Measurements from ENCODE around the gene RAB3C.

The RAB3C gene

DNA sequence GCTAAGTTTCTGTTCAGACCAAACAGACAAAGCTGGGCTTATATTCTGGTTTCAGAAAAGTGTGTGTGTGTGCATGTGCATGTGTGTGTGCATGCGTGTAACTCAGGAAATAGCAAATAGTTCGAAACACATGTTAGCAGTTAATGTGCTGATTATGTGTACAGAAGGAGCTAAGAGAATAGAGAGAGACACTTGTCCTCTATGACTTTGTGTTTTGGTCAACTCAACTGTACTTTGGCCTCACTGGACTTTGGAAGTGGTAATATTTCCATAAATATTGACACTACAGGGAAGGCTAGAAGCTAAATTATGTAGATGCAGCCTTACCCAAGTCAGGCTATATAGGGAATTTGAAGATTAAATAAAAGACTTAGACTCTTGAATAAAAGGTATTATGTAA lies 155.5 kb downstream of the RAB3C start:
- ChIA-PET POLR2A (no interaction called here), CTCF (no interaction called here)
- no peak for DNase-seq (ENCODE audit: extremely low spot score)
- TF ChIP-seq CTBP1 (IDR thresholded peaks at IDR 0.05; ENCODE audit: borderline replicate concordance) (no peak), SP1 (IDR thresholded peaks at IDR 0.05) (no peak), FOXA1 (IDR thresholded peaks at IDR 0.05) (no peak), ELF4 (IDR thresholded peaks at IDR 0.05) (no peak), ZNF384 (IDR thresholded peaks at IDR 0.05) (no peak), NFRKB (IDR thresholded peaks at IDR 0.05) (no peak), BHLHE40 (IDR thresholded peaks at IDR 0.05; ENCODE audit: borderline replicate concordance) (no peak), HDGF (IDR thresholded peaks at IDR 0.05; ENCODE audit: borderline replicate concordance) (no peak), ARNT (IDR thresholded peaks at IDR 0.05) (no peak)
- TF ChIP-seq, protein P1, sequence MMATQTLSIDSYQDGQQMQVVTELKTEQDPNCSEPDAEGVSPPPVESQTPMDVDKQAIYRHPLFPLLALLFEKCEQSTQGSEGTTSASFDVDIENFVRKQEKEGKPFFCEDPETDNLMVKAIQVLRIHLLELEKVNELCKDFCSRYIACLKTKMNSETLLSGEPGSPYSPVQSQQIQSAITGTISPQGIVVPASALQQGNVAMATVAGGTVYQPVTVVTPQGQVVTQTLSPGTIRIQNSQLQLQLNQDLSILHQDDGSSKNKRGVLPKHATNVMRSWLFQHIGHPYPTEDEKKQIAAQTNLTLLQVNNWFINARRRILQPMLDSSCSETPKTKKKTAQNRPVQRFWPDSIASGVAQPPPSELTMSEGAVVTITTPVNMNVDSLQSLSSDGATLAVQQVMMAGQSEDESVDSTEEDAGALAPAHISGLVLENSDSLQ (IDR thresholded peaks at IDR 0.05) = no peak

DNA sequence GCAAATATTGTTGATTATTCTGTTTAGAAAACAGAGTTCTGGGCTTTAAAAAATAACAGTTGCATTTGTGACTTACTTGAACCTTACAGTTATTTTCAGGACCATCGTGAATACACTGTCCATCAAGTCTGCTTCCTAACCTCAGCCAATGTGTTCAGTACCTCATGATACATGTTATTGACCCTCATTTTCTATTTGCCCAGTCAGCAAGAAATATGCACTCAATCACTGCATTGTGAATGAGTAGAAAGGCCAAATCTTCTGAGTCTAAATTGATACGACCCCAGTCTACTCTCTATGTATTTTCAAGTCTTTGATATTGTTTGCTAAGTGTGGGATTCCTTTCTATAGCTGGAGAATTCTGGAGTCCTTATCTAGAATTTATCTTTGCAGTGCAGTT lies 156.2 kb downstream of the RAB3C start:
- DNase-seq (ENCODE audit: extremely low spot score) = no peak
- ChIA-PET POLR2A (no interaction called here), CTCF (no interaction called here)
- no peak for TF ChIP-seq ELF4 (IDR thresholded peaks at IDR 0.05)
- TF ChIP-seq ZNF384 (IDR thresholded peaks at IDR 0.05) = no peak
- no peak for TF ChIP-seq TARDBP (IDR thresholded peaks at IDR 0.05)
- no peak for TF ChIP-seq SP1 (IDR thresholded peaks at IDR 0.05)

DNA sequence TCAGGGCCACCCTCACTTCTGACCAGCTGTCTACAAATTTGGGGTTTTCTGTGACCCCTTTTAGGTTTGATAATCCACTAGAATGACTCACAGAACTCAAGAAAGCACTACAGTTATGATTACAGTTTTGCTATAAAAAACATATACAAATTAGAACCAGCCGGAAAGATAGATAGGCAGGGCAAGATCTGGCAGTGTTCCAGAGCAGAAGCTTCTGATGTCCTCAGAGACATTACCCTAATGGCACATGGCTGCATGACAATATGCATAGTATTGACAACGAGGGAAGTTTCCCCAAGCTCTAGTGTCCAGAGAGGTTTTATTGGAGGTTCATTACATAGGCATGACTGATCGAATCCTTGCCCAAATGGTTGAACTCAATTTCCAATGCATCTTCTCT lies 158.1 kb downstream of the RAB3C start:
- DNase-seq (ENCODE audit: extremely low spot score) = no peak
- ChIA-PET POLR2A (no interaction called here), CTCF (no interaction called here)

DNA sequence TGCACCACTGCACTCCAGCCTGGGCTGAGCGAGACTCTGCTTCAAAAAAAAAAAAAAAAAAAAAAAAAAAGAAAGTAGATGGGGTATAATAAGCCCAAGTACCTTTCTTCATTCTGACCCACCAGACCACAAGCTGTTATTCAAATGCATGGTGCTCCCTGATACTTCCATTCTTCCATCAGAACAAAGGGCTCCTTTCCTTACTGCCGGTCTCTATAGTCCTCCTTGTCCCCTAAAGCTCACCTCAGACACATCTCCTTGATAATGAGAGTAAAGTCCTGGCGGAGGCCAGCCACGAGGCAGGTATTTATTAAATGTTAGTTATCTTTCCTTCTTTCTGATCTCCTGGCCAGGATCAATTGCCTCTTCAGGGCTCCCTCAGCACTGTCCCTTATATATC lies 162.5 kb downstream of the RAB3C start:
- DNase-seq (ENCODE audit: extremely low spot score) = no peak
- CTCF ChIA-PET = interaction anchor here (1.1 kb wide), 1 partner anchor 105 kb away, joined by 3 read pairs; no protein-coding TSS in a partner anchor
- POLR2A ChIA-PET = no interaction called here
- TF ChIP-seq HDGF (IDR thresholded peaks at IDR 0.05; ENCODE audit: borderline replicate concordance) (no peak), TARDBP (IDR thresholded peaks at IDR 0.05) (no peak)
- TF ChIP-seq, protein P1 (IDR thresholded peaks at IDR 0.05) = no peak

More for the DNA sequence above, 158.1 kb downstream of the RAB3C start:
- TF ChIP-seq ARNT (IDR thresholded peaks at IDR 0.05) = no peak
- TF ChIP-seq L3MBTL2 (conservative IDR thresholded peaks at IDR 0.05) = no peak
- no peak for TF ChIP-seq HDGF (IDR thresholded peaks at IDR 0.05; ENCODE audit: borderline replicate concordance)
- TF ChIP-seq FOXK2 (IDR thresholded peaks at IDR 0.05) = no peak
- no peak for TF ChIP-seq SP1 (IDR thresholded peaks at IDR 0.05)
- no peak for TF ChIP-seq NFRKB (IDR thresholded peaks at IDR 0.05)
- TF ChIP-seq FOXM1 (IDR thresholded peaks at IDR 0.05; ENCODE audit: borderline replicate concordance) = no peak
- no peak for TF ChIP-seq FOXA1 (IDR thresholded peaks at IDR 0.05)
- TF ChIP-seq ZNF384 (IDR thresholded peaks at IDR 0.05) = no peak

DNA sequence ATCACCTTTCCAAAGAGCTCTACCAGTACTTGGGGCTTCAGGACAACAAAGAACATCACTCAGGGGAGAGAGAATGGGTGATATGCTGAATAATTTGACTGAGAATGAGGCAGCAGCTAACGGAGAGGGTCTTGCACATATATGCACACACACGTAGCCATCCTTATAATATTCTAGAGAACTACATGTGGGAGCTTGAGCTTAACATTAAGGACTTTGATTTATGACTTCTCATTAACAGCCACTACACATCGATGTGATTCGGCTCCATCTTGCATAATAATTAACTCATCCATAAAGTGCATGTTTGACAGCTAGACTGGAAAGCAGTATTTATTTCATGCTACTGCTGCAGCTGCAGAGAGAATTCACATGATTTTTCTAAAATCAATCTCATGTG lies 163.4 kb downstream of the RAB3C start:
- no peak for TF ChIP-seq LEF1 (IDR thresholded peaks at IDR 0.05; ENCODE audit: borderline replicate concordance)
- no peak for TF ChIP-seq ARNT (IDR thresholded peaks at IDR 0.05)
- TF ChIP-seq SP1 (IDR thresholded peaks at IDR 0.05) = no peak
- no peak for TF ChIP-seq ELF4 (IDR thresholded peaks at IDR 0.05)
- no peak for TF ChIP-seq NFRKB (IDR thresholded peaks at IDR 0.05)
- no peak for TF ChIP-seq SUZ12 (IDR thresholded peaks at IDR 0.05)
- TF ChIP-seq HDGF (IDR thresholded peaks at IDR 0.05; ENCODE audit: borderline replicate concordance) = no peak
- no peak for TF ChIP-seq L3MBTL2 (conservative IDR thresholded peaks at IDR 0.05)
- TF ChIP-seq CTBP1 (IDR thresholded peaks at IDR 0.05; ENCODE audit: borderline replicate concordance) = no peak
- no peak for TF ChIP-seq FOXK2 (IDR thresholded peaks at IDR 0.05)
- TF ChIP-seq, protein P1 (IDR thresholded peaks at IDR 0.05) = no peak
- no peak for TF ChIP-seq TARDBP (IDR thresholded peaks at IDR 0.05)
- TF ChIP-seq FOXA1 (IDR thresholded peaks at IDR 0.05) = no peak
- no peak for TF ChIP-seq BHLHE40 (IDR thresholded peaks at IDR 0.05; ENCODE audit: borderline replicate concordance)
- no peak for TF ChIP-seq FOXM1 (IDR thresholded peaks at IDR 0.05; ENCODE audit: borderline replicate concordance)
- no peak for TF ChIP-seq ZNF384 (IDR thresholded peaks at IDR 0.05)
- DNase-seq (ENCODE audit: extremely low spot score) = no peak
- ChIA-PET POLR2A (no interaction called here), CTCF (interaction anchor here (1.1 kb wide), 1 partner anchor 104 kb away, joined by 3 read pairs; no protein-coding TSS in a partner anchor)

DNA sequence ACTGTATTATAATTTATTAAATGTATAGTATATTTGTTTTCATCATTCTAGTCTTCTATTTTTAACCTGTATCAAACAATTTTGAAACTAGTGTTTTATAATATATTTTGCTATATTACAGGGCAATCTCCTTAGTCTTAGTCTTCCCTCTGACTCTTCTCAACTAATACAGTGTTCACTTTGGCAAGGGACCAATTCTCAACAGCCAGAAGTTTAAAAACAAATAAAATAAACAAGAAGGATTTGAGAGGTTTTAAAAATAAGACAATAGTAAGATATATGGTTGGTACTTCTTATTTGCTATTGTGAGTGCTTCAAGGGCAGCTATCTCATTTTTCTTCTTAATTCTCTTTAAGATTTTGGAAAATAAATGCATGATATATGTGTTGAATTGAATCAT lies 167.2 kb downstream of the RAB3C start:
- DNase-seq (ENCODE audit: extremely low spot score) = no peak
- ChIA-PET CTCF (no interaction called here), POLR2A (no interaction called here)
- TF ChIP-seq BHLHE40 (IDR thresholded peaks at IDR 0.05; ENCODE audit: borderline replicate concordance) = no peak
- TF ChIP-seq NFRKB (IDR thresholded peaks at IDR 0.05) = no peak
- no peak for TF ChIP-seq LEF1 (IDR thresholded peaks at IDR 0.05; ENCODE audit: borderline replicate concordance)
- TF ChIP-seq FOXA1 (IDR thresholded peaks at IDR 0.05) = no peak
- no peak for TF ChIP-seq ELF4 (IDR thresholded peaks at IDR 0.05)
- TF ChIP-seq SP1 (IDR thresholded peaks at IDR 0.05) = no peak
- no peak for TF ChIP-seq TARDBP (IDR thresholded peaks at IDR 0.05)
- TF ChIP-seq, protein P1 (IDR thresholded peaks at IDR 0.05) = no peak
- no peak for TF ChIP-seq FOXK2 (IDR thresholded peaks at IDR 0.05)
- no peak for TF ChIP-seq L3MBTL2 (conservative IDR thresholded peaks at IDR 0.05)
- TF ChIP-seq CTBP1 (IDR thresholded peaks at IDR 0.05; ENCODE audit: borderline replicate concordance) = no peak
- TF ChIP-seq HDGF (IDR thresholded peaks at IDR 0.05; ENCODE audit: borderline replicate concordance) = no peak
- no peak for TF ChIP-seq ARNT (IDR thresholded peaks at IDR 0.05)
- no peak for TF ChIP-seq FOXM1 (IDR thresholded peaks at IDR 0.05; ENCODE audit: borderline replicate concordance)
- no peak for TF ChIP-seq ZNF384 (IDR thresholded peaks at IDR 0.05)
- no peak for TF ChIP-seq SUZ12 (IDR thresholded peaks at IDR 0.05)

Measured in HEK293T (cell line).